Measurements from ENCODE around the gene ADM2. TPM values are rescaled to one million over a fixed set of nuclear protein-coding genes. Genes with fewer than 3 reads are reported as not detected.

ADM2 gene
- total RNA-seq, 1 donor from 2014 or later = not detected

DNA sequence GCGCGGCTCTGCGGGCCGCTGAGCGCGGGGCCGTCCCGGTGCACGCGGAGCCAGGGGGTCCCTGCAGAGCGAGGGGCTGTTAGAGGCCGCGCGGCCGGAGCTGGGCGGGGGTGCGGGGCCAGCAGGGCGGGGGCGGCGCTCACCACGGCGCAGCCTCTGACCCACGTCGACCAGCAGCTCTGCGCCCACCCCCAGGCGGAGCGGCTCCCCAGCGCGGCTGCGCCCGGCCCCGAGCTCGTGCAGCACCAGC is 44.4 kb downstream of the ADM2 start:
- H3K9me3 ChIP-seq = no peaks in the 10 kb centered on the region
- H3K4me1 ChIP-seq = peaks cover 50% of the 10 kb centered on the region
- intact Hi-C loops (cut with DNase I) = loop anchor here (5.0 to 10.0 kb wide), 2 partner anchors 57 to 261 kb away; partner anchors contain the start of genes CHKB and MAPK12
- peak overlapping the region; percentile 61 to 84 for H3K4me3 ChIP-seq
- DNase-seq (ENCODE audit: extremely low spot score in 2 of 2) = no peak
- peak overlapping the region; percentile 92 for H3K27ac ChIP-seq
- H3K27me3 ChIP-seq = no peaks in the 10 kb centered on the region
- peaks cover 0 to 32% of the 10 kb centered on the region in 2 donors for H3K36me3 ChIP-seq
- TF ChIP-seq POLR2AphosphoS5 (IDR thresholded peaks at IDR 0.05; ENCODE audit: insufficient read depth in 1 of 2, low read depth in 1 of 2) (no peak), POLR2A (IDR thresholded peaks at IDR 0.05) (no peak), CTCF (IDR thresholded peaks at IDR 0.05) (no peak)

- H3K4me3 ChIP-seq = peak overlapping the region; percentile 61 to 84
- peaks cover 55% of the 10 kb centered on the region for H3K4me1 ChIP-seq
- intact Hi-C loops (cut with DNase I) = loop anchor here (5.0 to 10.0 kb wide), 2 partner anchors 56 to 261 kb away; partner anchors contain the start of genes CHKB and MAPK12
- TF ChIP-seq POLR2A (IDR thresholded peaks at IDR 0.05) (peak in 1 of 2 donors; percentile 28), POLR2AphosphoS5 (IDR thresholded peaks at IDR 0.05; ENCODE audit: insufficient read depth in 1 of 2, low read depth in 1 of 2) (no peak), CTCF (IDR thresholded peaks at IDR 0.05) (peak in 2 of 3 experiments; percentile 40 to 74)
- no peaks in the 10 kb centered on the region for H3K27me3 ChIP-seq
- no peak for DNase-seq (ENCODE audit: extremely low spot score in 2 of 2)
- H3K36me3 ChIP-seq = peaks cover 0 to 27% of the 10 kb centered on the region in 2 donors
- H3K27ac ChIP-seq = peak overlapping the region; percentile 92
- H3K9me3 ChIP-seq = no peaks in the 10 kb centered on the region
Observed at GRCh38 chr22:50526108-50526833, 44.9 kb downstream of the ADM2 start.

- no peaks in the 10 kb centered on the region for H3K27me3 ChIP-seq
- TF ChIP-seq POLR2AphosphoS5 (IDR thresholded peaks at IDR 0.05; ENCODE audit: insufficient read depth in 1 of 2, low read depth in 1 of 2) (peak in 1 of 2 donors; percentile 60), POLR2A (IDR thresholded peaks at IDR 0.05) (no peak), CTCF (IDR thresholded peaks at IDR 0.05) (no peak)
- peak overlapping the region; percentile 61 to 84 for H3K4me3 ChIP-seq
- DNase-seq (ENCODE audit: extremely low spot score in 2 of 2) = no peak
- H3K27ac ChIP-seq = peak overlapping the region; percentile 92
- H3K4me1 ChIP-seq = peaks cover 63% of the 10 kb centered on the region
- H3K36me3 ChIP-seq = peaks cover 0 to 18% of the 10 kb centered on the region in 2 donors
- intact Hi-C loops (cut with DNase I) = loop anchor here (5.0 to 10.0 kb wide), 2 partner anchors 55 to 262 kb away; partner anchors contain the start of genes CHKB and MAPK12
- H3K9me3 ChIP-seq = no peaks in the 10 kb centered on the region
Observed at GRCh38 chr22:50526834-50527801, 45.8 kb downstream of the ADM2 start.

DNA sequence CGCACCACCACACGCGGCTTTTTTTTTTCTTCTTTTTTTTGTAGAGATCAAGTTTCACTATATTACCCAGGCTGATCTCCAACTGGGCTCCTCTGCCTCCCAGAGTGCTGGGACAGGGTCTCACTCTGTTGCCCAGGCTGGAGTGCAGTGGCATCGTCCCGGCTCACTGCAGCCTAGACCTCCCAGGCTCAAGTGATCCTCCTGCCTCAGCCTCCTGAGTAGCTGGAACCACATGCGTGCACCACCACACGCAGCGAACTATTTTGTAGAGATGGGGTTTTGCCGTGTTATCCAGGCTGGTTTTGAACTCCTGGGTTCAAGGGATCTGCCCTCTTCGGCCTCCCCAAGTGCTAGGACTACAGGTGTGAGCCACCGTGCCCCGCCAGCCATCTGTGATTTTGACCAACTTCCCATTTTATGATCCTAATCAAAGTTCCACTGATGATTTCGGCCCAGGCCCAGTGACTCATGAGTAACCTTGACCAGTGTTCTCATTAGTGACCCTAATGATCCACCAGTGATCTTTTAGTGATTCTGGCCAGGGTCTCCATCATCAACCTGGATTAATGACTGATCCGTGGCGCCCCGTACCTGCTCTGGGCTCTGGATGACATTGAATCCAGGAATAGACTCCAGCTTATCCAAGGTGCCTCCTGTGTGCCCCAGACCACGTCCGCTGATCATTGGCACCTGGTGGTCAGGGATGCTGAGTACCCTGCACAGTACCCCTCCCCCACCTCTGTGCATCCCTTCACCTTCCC is 46.8 kb downstream of the ADM2 start:
- intact Hi-C loops (cut with DNase I) = loop anchor here (5.0 to 10.0 kb wide), 2 partner anchors 54 to 263 kb away; partner anchors contain the start of genes CHKB and MAPK12
- Histone ChIP-seq H3K27me3 (no peaks in the 10 kb centered on the region), H3K9me3 (no peaks in the 10 kb centered on the region), H3K27ac (peak overlapping the region; percentile 96), H3K36me3 (peaks cover 0 to 9% of the 10 kb centered on the region in 2 donors), H3K4me3 (no peak overlapping the region), H3K4me1 (peaks cover 66% of the 10 kb centered on the region)
- TF ChIP-seq POLR2AphosphoS5 (IDR thresholded peaks at IDR 0.05; ENCODE audit: insufficient read depth in 1 of 2, low read depth in 1 of 2) (no peak), CTCF (IDR thresholded peaks at IDR 0.05) (no peak), POLR2A (IDR thresholded peaks at IDR 0.05) (no peak)
- no peak for DNase-seq (ENCODE audit: extremely low spot score in 2 of 2)

Measured in vagina (tissue), 2 donors.